ENCODE data around the gene ITGAD. TPM values are rescaled to one million over a fixed set of nuclear protein-coding genes. Genes with fewer than 3 reads are reported as not detected.

The ITGAD gene
- total and polyA plus RNA-seq, 2 of the 13 experiments (the other 11 are each of a cell fraction or from before 2014, with no cell fraction given), result not detected

GRCh38 chr16:31464781-31465260 is 71.7 kb downstream of the ITGAD start:
- no peak for ATAC-seq
- Histone ChIP-seq H3K27ac (ENCODE audit: extremely low read length, insufficient read depth, low read length) (no peak overlapping the region), H3K36me3 (replicated peaks in 1 of 2; ENCODE audit: control insufficient read depth in 1 of 2, insufficient read depth in 2 of 2, low read length in 2 of 2) (peaks cover 33 to 53% of the 10 kb centered on the region in 2 experiments), H3K4me1 (ENCODE audit: insufficient read depth, low read length) (peaks cover 13% of the 10 kb centered on the region), H3K79me2 (ENCODE audit: insufficient read depth, low read length) (peaks cover 14% of the 10 kb centered on the region), H3K4me2 (ENCODE audit: low read depth, low read length) (no peak overlapping the region), H2AFZ (ENCODE audit: low read length) (no peak overlapping the region), H3K27me3 (ENCODE audit: control insufficient read depth in 1 of 2, insufficient read depth in 2 of 2, low read length in 2 of 2) (no peaks in the 10 kb centered on the region), H4K20me1 (ENCODE audit: insufficient read depth, low read length) (peaks cover 15% of the 10 kb centered on the region), H3K9ac (ENCODE audit: insufficient read depth, low read depth, low read length) (no peak overlapping the region), H3K9me3 (ENCODE audit: low read length) (no peaks in the 10 kb centered on the region), H3K4me3 (replicated peaks in 1 of 3; ENCODE audit: insufficient read depth in 1 of 3, low read depth in 2 of 3, low read length in 3 of 3) (no peak overlapping the region)
- in situ Hi-C loops (cut with HindIII; ENCODE audit: extremely low pct_ligation_motif_present, low pct_unique_long_range_greater_than_20kb), result no loop called here
- ChIA-PET POLR2A (no interaction called here), CTCF (ENCODE audit: low intra/inter-chr PET ratio, low total read pairs) (no interaction called here)
- intact Hi-C loops (cut with micrococcal nuclease; ENCODE audit: unreplicated experiment), result no loop called here
- FAIRE-seq, result no peak
- no peak for DNase-seq (ENCODE audit: low spot score)
- 98% methylated on average over 15 of the region's 17 CpGs for WGBS (ENCODE audit: low lambda C conversion rate)
- 0 out of 2 replicates have a peak, but pooled peaks have one; percentile 8 for TF ChIP-seq RBFOX2 (IDR thresholded peaks at IDR 0.05; ENCODE audit: low read depth, low read length)
- TF ChIP-seq ZC3H13 (CRISPR knock-in tag; IDR thresholded peaks at IDR 0.05), result no peak
- TF ChIP-seq SKI (IDR thresholded peaks at IDR 0.05; ENCODE audit: partially characterized antibody), result no peak
- no peak for TF ChIP-seq LCORL (IDR thresholded peaks at IDR 0.05)
- no peak for TF ChIP-seq LCORL (CRISPR knock-in tag; IDR thresholded peaks at IDR 0.05)
- TF ChIP-seq SIN3A (IDR thresholded peaks at IDR 0.05; ENCODE audit: borderline replicate concordance, low read depth, low read length), result no peak
- TF ChIP-seq ZNF121 (CRISPR knock-in tag; IDR thresholded peaks at IDR 0.05), result no peak
- BruUV-seq (replicated peaks), result no TSS peak

- intact Hi-C loops (cut with micrococcal nuclease; ENCODE audit: unreplicated experiment), result no loop called here
- WGBS (ENCODE audit: low lambda C conversion rate), result 96% methylated on average over 20 of the region's 20 CpGs
- Histone ChIP-seq H3K4me2 (ENCODE audit: low read depth, low read length) (no peak overlapping the region), H3K27ac (ENCODE audit: extremely low read length, insufficient read depth, low read length) (no peak overlapping the region), H3K4me1 (ENCODE audit: insufficient read depth, low read length) (peaks cover 6% of the 10 kb centered on the region; the same call in 1 of the 2 replicates), H3K27me3 (ENCODE audit: control insufficient read depth in 1 of 2, insufficient read depth in 2 of 2, low read length in 2 of 2) (no peaks in the 10 kb centered on the region), H2AFZ (ENCODE audit: low read length) (no peak overlapping the region), H4K20me1 (ENCODE audit: insufficient read depth, low read length) (peaks cover 4% of the 10 kb centered on the region; the same call in 1 of the 2 replicates), H3K9me3 (ENCODE audit: low read length) (no peaks in the 10 kb centered on the region), H3K79me2 (ENCODE audit: insufficient read depth, low read length) (peaks cover 4% of the 10 kb centered on the region), H3K4me3 (replicated peaks in 1 of 3; ENCODE audit: insufficient read depth in 1 of 3, low read depth in 2 of 3, low read length in 3 of 3) (no peak overlapping the region), H3K9ac (ENCODE audit: insufficient read depth, low read depth, low read length) (no peak overlapping the region), H3K36me3 (replicated peaks in 1 of 2; ENCODE audit: control insufficient read depth in 1 of 2, insufficient read depth in 2 of 2, low read length in 2 of 2) (peaks cover 33 to 53% of the 10 kb centered on the region in 2 experiments)
- FAIRE-seq, result no peak
- BruUV-seq (replicated peaks), result no TSS peak
- TF ChIP-seq ZNF687 (CRISPR knock-in tag; IDR thresholded peaks at IDR 0.05), result 0 out of 2 replicates have a peak, but pooled peaks have one; percentile 4
- no peak for TF ChIP-seq ERF (CRISPR knock-in tag; IDR thresholded peaks at IDR 0.05)
- DNase-seq (ENCODE audit: low spot score), result no peak
- CTCF ChIA-PET (ENCODE audit: low intra/inter-chr PET ratio, low total read pairs), result no interaction called here
- in situ Hi-C loops (cut with HindIII; ENCODE audit: extremely low pct_ligation_motif_present, low pct_unique_long_range_greater_than_20kb), result no loop called here
- peak; percentile 4; the same call in 1 of the 3 replicates for ATAC-seq
- POLR2A ChIA-PET, result no interaction called here
Observed at GRCh38 chr16:31465788-31466370, 72.7 kb downstream of the ITGAD start.

Data from HepG2 (cell line).